DND-41 (cell line): ENCODE data around the gene VAV3.

Experiments used
- ATAC-seq: fragments of 200-7000 bp; cut with Tn5 transposase; 3 replicates; pipeline ENCODE4 v1.9.1; 2021; ENCODE audit warnings: low read depth; ENCODE audit not compliant: insufficient read depth
- DNase-seq: peaks from one replicate; pipeline ENCODE4 v3.0.0-alpha.2; 2020
- H2AFZ ChIP-seq: 2 replicates; pipeline ENCODE4 v1.6.0; 2012; ENCODE audit warnings: low read depth, low read length
- H3K27ac ChIP-seq: 2 replicates; pipeline ENCODE4 v1.5.1; 2012; ENCODE audit warnings: low read length, inconsistent platforms
- H3K27me3 ChIP-seq: fragments of 200-600 bp; sonication (generic); 2 replicates; pipeline ENCODE4 v1.6.0; 2012; ENCODE audit warnings: low read length, mild to moderate bottlenecking, inconsistent platforms; ENCODE audit not compliant: insufficient read depth, poor library complexity
- H3K36me3 ChIP-seq: 2 replicates; pipeline ENCODE4 v1.5.1; 2012; ENCODE audit warnings: low read length, inconsistent platforms; ENCODE audit not compliant: insufficient read depth
- H3K4me1 ChIP-seq: 2 replicates; pipeline ENCODE4 v1.5.1; 2012; ENCODE audit warnings: mild to moderate bottlenecking, low read length; ENCODE audit not compliant: insufficient read depth
- H3K4me2 ChIP-seq: 2 replicates; pipeline ENCODE4 v1.6.0; 2012; ENCODE audit warnings: mild to moderate bottlenecking, moderate library complexity, low read length, inconsistent platforms; ENCODE audit not compliant: insufficient read depth
- H3K4me3 ChIP-seq, 2 experiments: fragments of 200-600 bp in 1 of 2; shearing (Covaris generic) in 1 of 2; 2 replicates each; pipeline ENCODE4 v1.5.1; 2012 to 2016; ENCODE audit warnings: inconsistent platforms in 2 of 2, low read length in 2 of 2, mild to moderate bottlenecking in 2 of 2, low read depth in 1 of 2, moderate library complexity in 1 of 2
- H3K79me2 ChIP-seq: 2 replicates; pipeline ENCODE4 v1.6.0; 2012; ENCODE audit warnings: low read length, inconsistent platforms; ENCODE audit not compliant: insufficient read depth
- H3K9ac ChIP-seq: 2 replicates; pipeline ENCODE4 v1.6.0; 2012; ENCODE audit warnings: low read depth, mild to moderate bottlenecking, inconsistent platforms, low read length, moderate library complexity
- H3K9me3 ChIP-seq: 2 replicates; pipeline ENCODE4 v1.5.1; 2012; ENCODE audit warnings: low read length, moderate library complexity, mild to moderate bottlenecking, inconsistent platforms; ENCODE audit not compliant: insufficient read depth, severe bottlenecking
- H4K20me1 ChIP-seq: 2 replicates; pipeline ENCODE4 v1.6.0; 2012; ENCODE audit warnings: low read length; ENCODE audit not compliant: insufficient read depth
- CTCF ChIP-seq: IDR thresholded peaks from 2 replicates; pipeline ENCODE4 v1.5.1; 2012; ENCODE audit warnings: borderline replicate concordance, low read length, moderate library complexity, mild to moderate bottlenecking; ENCODE audit not compliant: poor library complexity, severe bottlenecking; ENCODE audit errors: extremely low read depth
- EZH2 ChIP-seq: IDR thresholded peaks from 3 replicates; pipeline ENCODE4 v1.6.1; 2012; ENCODE audit warnings: borderline replicate concordance, low read depth, mild to moderate bottlenecking, moderate library complexity, low read length, inconsistent platforms; ENCODE audit not compliant: severe bottlenecking

The VAV3 gene

GRCh38 chr1:107698161-107698560 is 266.8 kb downstream of the VAV3 start:
- ATAC-seq (no peak), DNase-seq (no peak)
- H4K20me1 ChIP-seq, result no peaks in the 10 kb centered on the region
- H3K36me3 ChIP-seq, result peaks cover 22% of the 10 kb centered on the region
- TF ChIP-seq CTCF (no peak), EZH2 (no peak)
- no peaks in the 10 kb centered on the region for H3K79me2 ChIP-seq
- no peaks in the 10 kb centered on the region for H3K9me3 ChIP-seq
- H2AFZ ChIP-seq, result no peak overlapping the region
- no peaks in the 10 kb centered on the region for H3K4me1 ChIP-seq
- H3K9ac ChIP-seq, result no peak overlapping the region
- H3K4me2 ChIP-seq, result no peak overlapping the region
- no peak overlapping the region for H3K4me3 ChIP-seq
- H3K27ac ChIP-seq, result no peak overlapping the region
- H3K27me3 ChIP-seq, result no peaks in the 10 kb centered on the region

GRCh38 chr1:107695341-107695740 is 269.6 kb downstream of the VAV3 start:
- Histone ChIP-seq H3K79me2 (no peaks in the 10 kb centered on the region), H3K36me3 (peaks cover 14% of the 10 kb centered on the region; the same call in 1 of the 2 replicates), H3K4me1 (no peaks in the 10 kb centered on the region), H3K9ac (no peak overlapping the region), H3K4me3 (no peak overlapping the region), H3K27ac (no peak overlapping the region), H3K4me2 (no peak overlapping the region), H3K27me3 (no peaks in the 10 kb centered on the region), H2AFZ (no peak overlapping the region), H3K9me3 (no peaks in the 10 kb centered on the region), H4K20me1 (no peaks in the 10 kb centered on the region)
- ATAC-seq (no peak), DNase-seq (no peak)
- TF ChIP-seq EZH2 (no peak), CTCF (no peak)

GRCh38 chr1:107692580-107693345 is 272.2 kb downstream of the VAV3 start:
- no peak for DNase-seq
- H3K4me3 ChIP-seq, result no peak overlapping the region
- H3K36me3 ChIP-seq, result peaks cover 14% of the 10 kb centered on the region; the same call in 1 of the 2 replicates
- no peaks in the 10 kb centered on the region for H3K27me3 ChIP-seq
- H3K9ac ChIP-seq, result no peak overlapping the region
- H2AFZ ChIP-seq, result no peak overlapping the region
- H3K79me2 ChIP-seq, result no peaks in the 10 kb centered on the region
- no peak for ATAC-seq
- TF ChIP-seq CTCF (no peak), EZH2 (no peak)
- H3K27ac ChIP-seq, result no peak overlapping the region
- no peaks in the 10 kb centered on the region for H3K4me1 ChIP-seq
- no peak overlapping the region for H3K4me2 ChIP-seq
- H4K20me1 ChIP-seq, result no peaks in the 10 kb centered on the region
- no peaks in the 10 kb centered on the region for H3K9me3 ChIP-seq
